OCI-LY3 (cell line): Measurements from ENCODE around the gene INTS6.

Experiments
- EZH2phosphoT487 ChIP-seq: fragments of 200-600 bp; shearing (Covaris generic); IDR thresholded peaks from 2 replicates; pipeline ENCODE4 v1.6.1; 2018; ENCODE audit warnings: antibody characterized with exemption, mixed run types, low read depth
- TF ChIP-seq, protein P1 (sequence below): fragments of 200-600, 300-600 bp; sonication (generic); IDR thresholded peaks from 2 replicates; pipeline ENCODE4 v1.5.1; 2014; ENCODE audit warnings: antibody characterized with exemption, low read length, low read depth

DNA sequence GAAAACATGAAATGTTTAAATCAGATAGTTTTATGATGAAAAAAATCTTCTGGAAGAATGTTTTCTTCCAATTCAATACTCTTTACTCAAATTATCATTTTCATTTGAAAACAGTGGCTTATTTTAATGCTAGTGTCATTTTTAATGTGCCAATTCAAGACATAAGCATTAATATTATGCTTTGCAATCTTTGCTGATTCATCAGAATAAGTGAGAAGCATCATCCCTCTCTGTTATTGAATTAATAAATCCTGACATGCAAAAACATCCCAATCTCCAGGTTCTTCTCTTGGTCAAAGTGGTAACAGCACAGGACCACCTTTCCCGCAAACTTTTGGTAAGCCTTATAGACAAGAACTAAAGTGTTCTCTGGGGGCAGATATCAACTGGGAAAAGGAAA, 3.8 kb downstream of the INTS6 start:
- TF ChIP-seq, protein P1, sequence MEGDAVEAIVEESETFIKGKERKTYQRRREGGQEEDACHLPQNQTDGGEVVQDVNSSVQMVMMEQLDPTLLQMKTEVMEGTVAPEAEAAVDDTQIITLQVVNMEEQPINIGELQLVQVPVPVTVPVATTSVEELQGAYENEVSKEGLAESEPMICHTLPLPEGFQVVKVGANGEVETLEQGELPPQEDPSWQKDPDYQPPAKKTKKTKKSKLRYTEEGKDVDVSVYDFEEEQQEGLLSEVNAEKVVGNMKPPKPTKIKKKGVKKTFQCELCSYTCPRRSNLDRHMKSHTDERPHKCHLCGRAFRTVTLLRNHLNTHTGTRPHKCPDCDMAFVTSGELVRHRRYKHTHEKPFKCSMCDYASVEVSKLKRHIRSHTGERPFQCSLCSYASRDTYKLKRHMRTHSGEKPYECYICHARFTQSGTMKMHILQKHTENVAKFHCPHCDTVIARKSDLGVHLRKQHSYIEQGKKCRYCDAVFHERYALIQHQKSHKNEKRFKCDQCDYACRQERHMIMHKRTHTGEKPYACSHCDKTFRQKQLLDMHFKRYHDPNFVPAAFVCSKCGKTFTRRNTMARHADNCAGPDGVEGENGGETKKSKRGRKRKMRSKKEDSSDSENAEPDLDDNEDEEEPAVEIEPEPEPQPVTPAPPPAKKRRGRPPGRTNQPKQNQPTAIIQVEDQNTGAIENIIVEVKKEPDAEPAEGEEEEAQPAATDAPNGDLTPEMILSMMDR, result no peak
- no peak for TF ChIP-seq EZH2phosphoT487
